HUES64 (cell line): ENCODE results near the gene YIPF2.

Source experiments
- H3K27ac ChIP-seq: 2 replicates; pipeline ENCODE4 v1.7.0; 2013; ENCODE audit warnings: low read depth, low read length, inconsistent platforms
- H3K27me3 ChIP-seq: 2 replicates; pipeline ENCODE4 v1.6.1; 2013; ENCODE audit warnings: mild to moderate bottlenecking, low read length; ENCODE audit not compliant: insufficient read depth
- H3K36me3 ChIP-seq: 2 replicates; pipeline ENCODE4 v1.6.1; 2013; ENCODE audit warnings: mild to moderate bottlenecking, low read length; ENCODE audit not compliant: insufficient read depth
- H3K4me1 ChIP-seq: 2 replicates; pipeline ENCODE4 v1.6.1; 2013; ENCODE audit warnings: mild to moderate bottlenecking, low read length, moderate library complexity; ENCODE audit not compliant: insufficient read depth
- H3K4me3 ChIP-seq: 2 replicates; pipeline ENCODE4 v1.5.1; 2013; ENCODE audit warnings: mild to moderate bottlenecking, low read length, moderate library complexity
- H3K9ac ChIP-seq: 2 replicates; pipeline ENCODE4 v1.6.1; 2013; ENCODE audit warnings: mild to moderate bottlenecking, low read depth, low read length
- H3K9me3 ChIP-seq: 2 replicates; pipeline ENCODE4 v1.6.1; 2013; ENCODE audit warnings: low read depth, low read length; ENCODE audit not compliant: insufficient read depth
- WGBS: fragments of 150-250, 120-280 bp; methylation state at CpG from one replicate; pipeline ENCODE4 v1.1.7; 2013; ENCODE audit warnings: missing lambda C conversion rate; 5-methylcytosine and 5-hydroxymethylcytosine counted together

YIPF2 gene

DNA sequence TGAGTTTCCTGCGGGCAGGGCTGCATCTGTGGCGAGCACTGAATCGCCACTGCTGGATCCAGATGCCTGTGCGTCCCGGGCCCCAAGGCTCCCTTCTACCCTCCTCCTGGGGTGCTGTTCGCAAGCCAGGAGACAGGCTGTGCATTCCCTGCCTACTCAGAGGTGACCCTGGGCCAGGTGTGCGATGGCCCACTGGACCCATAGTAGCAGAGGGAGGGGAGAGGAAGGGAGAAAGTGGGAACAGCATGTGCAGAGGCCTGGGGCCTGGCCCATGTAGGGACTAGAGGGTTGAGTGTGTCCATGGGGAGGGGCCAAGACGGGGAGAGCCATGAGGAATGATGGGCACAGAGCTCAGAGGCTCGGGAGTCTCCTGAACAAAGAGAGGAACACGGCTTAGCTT lies 29.8 kb downstream of the YIPF2 start:
- no peak overlapping the region for H3K27ac ChIP-seq

GRCh38 chr19:10896851-10897526 lies 31.4 kb downstream of the YIPF2 start:
- Histone ChIP-seq H3K9ac (no peak overlapping the region; the same call in 1 of the 2 replicates), H3K4me3 (no peak overlapping the region), H3K27ac (no peak overlapping the region), H3K36me3 (no peaks in the 10 kb centered on the region), H3K27me3 (no peaks in the 10 kb centered on the region), H3K4me1 (peaks cover 14% of the 10 kb centered on the region), H3K9me3 (no peaks in the 10 kb centered on the region)
- 89% methylated on average over 7 of the region's 7 CpGs for WGBS

More for the DNA sequence above, 29.8 kb downstream of the YIPF2 start:
- Histone ChIP-seq H3K4me3 (no peak overlapping the region), H3K27me3 (no peaks in the 10 kb centered on the region), H3K9ac (0 out of 2 replicates have a peak overlapping the region, but pooled peaks have one; percentile 1), H3K9me3 (no peaks in the 10 kb centered on the region), H3K4me1 (peaks cover 7% of the 10 kb centered on the region), H3K36me3 (0 out of 2 replicates have a peak, but pooled peaks cover 4% of the 10 kb centered on the region)
- 93% methylated on average over 10 of the region's 10 CpGs for WGBS

DNA sequence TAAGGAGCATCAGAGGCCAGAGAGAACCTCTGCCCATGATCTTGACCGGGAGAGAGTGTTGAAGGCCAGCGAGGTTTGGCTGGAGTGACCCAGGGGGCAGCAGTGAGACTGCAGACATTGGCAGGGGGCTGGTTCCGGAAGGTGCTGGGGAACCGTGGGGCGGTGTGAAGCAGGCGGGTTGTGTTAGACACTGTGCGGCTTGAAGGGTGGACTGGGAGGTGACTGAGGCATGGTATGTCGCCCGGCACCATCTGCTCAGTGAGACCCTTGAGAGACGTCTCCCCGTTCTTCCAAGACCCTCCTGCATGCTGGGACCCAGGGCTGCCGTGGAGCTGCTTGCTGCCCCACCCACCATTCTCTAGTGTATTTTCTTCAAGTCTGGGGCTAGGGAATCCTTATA lies 32.5 kb downstream of the YIPF2 start:
- Histone ChIP-seq H3K27ac (no peak overlapping the region), H3K36me3 (no peaks in the 10 kb centered on the region), H3K4me1 (peaks cover 25% of the 10 kb centered on the region), H3K4me3 (no peak overlapping the region), H3K9ac (no peak overlapping the region), H3K9me3 (no peaks in the 10 kb centered on the region), H3K27me3 (no peaks in the 10 kb centered on the region)
- 78% methylated on average over 12 of the region's 12 CpGs for WGBS

- Histone ChIP-seq H3K36me3 (no peaks in the 10 kb centered on the region), H3K27ac (no peak overlapping the region; the same call in 1 of the 2 replicates), H3K9ac (no peak overlapping the region), H3K4me3 (no peak overlapping the region), H3K4me1 (peaks cover 28% of the 10 kb centered on the region), H3K27me3 (no peaks in the 10 kb centered on the region), H3K9me3 (no peaks in the 10 kb centered on the region)
- 86% methylated on average over 6 of the region's 6 CpGs for WGBS
These were observed 33.1 kb downstream of the YIPF2 start for GRCh38 chr19:10895363-10895762.

GRCh38 chr19:10894911-10895213 lies 33.6 kb downstream of the YIPF2 start:
- Histone ChIP-seq H3K36me3 (no peaks in the 10 kb centered on the region), H3K9me3 (no peaks in the 10 kb centered on the region), H3K4me1 (peaks cover 28% of the 10 kb centered on the region), H3K4me3 (no peak overlapping the region), H3K27me3 (no peaks in the 10 kb centered on the region), H3K27ac (no peak overlapping the region), H3K9ac (no peak overlapping the region)
- WGBS: 82% methylated on average over 7 of the region's 7 CpGs

- 88% methylated on average over 13 of the region's 13 CpGs for WGBS
- no peak overlapping the region for H3K4me3 ChIP-seq
- H3K36me3 ChIP-seq: no peaks in the 10 kb centered on the region
- H3K9me3 ChIP-seq: no peaks in the 10 kb centered on the region
- H3K9ac ChIP-seq: no peak overlapping the region
- H3K4me1 ChIP-seq: peaks cover 46% of the 10 kb centered on the region
- H3K27me3 ChIP-seq: no peaks in the 10 kb centered on the region
- peak overlapping the region; percentile 56; the same call in 1 of the 2 replicates for H3K27ac ChIP-seq
These were observed 36.2 kb downstream of the YIPF2 start for GRCh38 chr19:10892256-10892655.

GRCh38 chr19:10891405-10892086 lies 36.9 kb downstream of the YIPF2 start:
- H3K9ac ChIP-seq: peak overlapping the region; percentile 36; the same call in 1 of the 2 replicates
- peak overlapping the region; percentile 56 for H3K27ac ChIP-seq
- H3K4me3 ChIP-seq: no peak overlapping the region
- 72% methylated on average over 20 of the region's 21 CpGs for WGBS
- H3K9me3 ChIP-seq: no peaks in the 10 kb centered on the region
- H3K36me3 ChIP-seq: no peaks in the 10 kb centered on the region
- no peaks in the 10 kb centered on the region for H3K27me3 ChIP-seq
- H3K4me1 ChIP-seq: peaks cover 54% of the 10 kb centered on the region

DNA sequence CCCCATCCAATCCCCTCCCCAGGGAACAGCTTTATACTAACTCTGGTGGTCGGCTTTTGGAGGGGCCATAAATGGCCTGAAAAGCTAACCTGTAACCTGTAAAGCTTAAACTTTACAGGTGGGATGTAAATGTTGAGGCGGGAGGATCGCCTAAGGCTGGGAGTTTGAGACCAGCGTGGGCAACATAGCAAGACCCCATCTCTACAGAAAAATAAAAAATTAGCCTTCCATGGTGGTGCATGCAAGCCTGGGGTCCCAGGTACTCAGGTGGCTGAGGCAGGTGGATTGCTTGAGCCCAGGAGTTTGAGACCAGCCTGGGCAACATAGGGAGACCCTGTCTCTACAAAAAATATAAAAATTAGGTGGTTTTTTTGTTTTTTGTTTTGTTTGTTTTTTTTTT lies 38.6 kb downstream of the YIPF2 start:
- H3K27ac ChIP-seq: no peak overlapping the region
- H3K27me3 ChIP-seq: no peaks in the 10 kb centered on the region
- no peak overlapping the region for H3K9ac ChIP-seq
- H3K4me3 ChIP-seq: no peak overlapping the region
- no peaks in the 10 kb centered on the region for H3K9me3 ChIP-seq
- peaks cover 59% of the 10 kb centered on the region for H3K4me1 ChIP-seq
- WGBS: 84% methylated on average over 4 of the region's 4 CpGs
- H3K36me3 ChIP-seq: no peaks in the 10 kb centered on the region

- 10% methylated on average over 13 of the region's 13 CpGs for WGBS
- Histone ChIP-seq H3K9ac (peak overlapping the region; percentile 57), H3K9me3 (no peaks in the 10 kb centered on the region), H3K4me1 (peaks cover 55% of the 10 kb centered on the region), H3K36me3 (no peaks in the 10 kb centered on the region), H3K27me3 (no peaks in the 10 kb centered on the region), H3K27ac (peak overlapping the region; percentile 93), H3K4me3 (no peak overlapping the region)
These were observed 40.0 kb downstream of the YIPF2 start for GRCh38 chr19:10888421-10888866.

- H3K27me3 ChIP-seq: no peaks in the 10 kb centered on the region
- H3K9me3 ChIP-seq: no peaks in the 10 kb centered on the region
- H3K27ac ChIP-seq: peak overlapping the region; percentile 93
- H3K36me3 ChIP-seq: no peaks in the 10 kb centered on the region
- peak overlapping the region; percentile 46; the same call in 1 of the 2 replicates for H3K9ac ChIP-seq
- no peak overlapping the region for H3K4me3 ChIP-seq
- peaks cover 55% of the 10 kb centered on the region for H3K4me1 ChIP-seq
- 68% methylated on average over 9 of the region's 9 CpGs for WGBS
These were observed 40.6 kb downstream of the YIPF2 start for GRCh38 chr19:10887616-10888367.
